GM23338 (cell line): Measurements from ENCODE around the gene RAVER1. TPM values are rescaled to one million over a fixed set of nuclear protein-coding genes. Genes with fewer than 3 reads are reported as not detected.

Source experiments
- ATAC-seq: fragments of 200-7000 bp; cut with Tn5 transposase; 3 replicates; pipeline ENCODE4 v1.9.1; 2020
- DNase-seq: peaks from one replicate; pipeline ENCODE4 v3.0.0-alpha.2; 2015; ENCODE audit warnings: low spot score
- H2AFZ ChIP-seq: fragments of 200-600 bp; sonication (generic); 2 replicates; pipeline ENCODE4 v1.8.0; 2016; ENCODE audit warnings: antibody characterized with exemption, mild to moderate bottlenecking, moderate library complexity
- H3F3A ChIP-seq: fragments of 200-600 bp; sonication (generic); replicated peaks from 2 replicates; pipeline ENCODE4 v1.8.0; 2017; ENCODE audit warnings: antibody characterized with exemption, mixed run types, low read depth
- H3K27ac ChIP-seq: fragments of 200-600 bp; sonication (generic); 2 replicates; pipeline ENCODE4 v1.6.1; 2016; ENCODE audit warnings: low read depth
- H3K27me3 ChIP-seq: fragments of 200-600 bp; sonication (generic); 2 replicates; pipeline ENCODE4 v1.8.0; 2016; ENCODE audit warnings: mild to moderate bottlenecking, mixed run types, moderate library complexity; ENCODE audit not compliant: insufficient read depth
- H3K36me3 ChIP-seq: fragments of 200-600 bp; sonication (generic); 2 replicates; pipeline ENCODE4 v1.8.0; 2016; ENCODE audit warnings: mild to moderate bottlenecking; ENCODE audit not compliant: insufficient read depth
- H3K4me1 ChIP-seq: fragments of 200-600 bp; sonication (generic); 2 replicates; pipeline ENCODE4 v1.8.0; 2016; ENCODE audit warnings: mild to moderate bottlenecking, moderate library complexity; ENCODE audit not compliant: insufficient read depth
- H3K4me2 ChIP-seq: fragments of 200-600 bp; sonication (generic); 2 replicates; pipeline ENCODE4 v1.7.1; 2017; ENCODE audit warnings: mixed run types
- H3K4me3 ChIP-seq: fragments of 200-600 bp; sonication (generic); 2 replicates; pipeline ENCODE4 v1.6.1; 2016; ENCODE audit warnings: mixed run types
- H3K79me2 ChIP-seq: fragments of 200-600 bp; sonication (generic); replicated peaks from 2 replicates; pipeline ENCODE4 v1.8.0; 2017; ENCODE audit warnings: mild to moderate bottlenecking; ENCODE audit not compliant: insufficient read depth
- H3K9me2 ChIP-seq: fragments of 200-600 bp; sonication (generic); 2 replicates; pipeline ENCODE4 v1.8.0; 2017; ENCODE audit not compliant: insufficient read depth
- H4K20me1 ChIP-seq: fragments of 200-600 bp; sonication (generic); replicated peaks from 2 replicates; pipeline ENCODE4 v1.8.0; 2017; ENCODE audit warnings: mild to moderate bottlenecking; ENCODE audit not compliant: insufficient read depth
- H3K27ac Mint-ChIP-seq: 2 replicates; pipeline ENCODE4 v1.8.0; 2020; ENCODE audit warnings: inconsistent platforms, mild to moderate bottlenecking, moderate library complexity, mixed read lengths
- H3K27me3 Mint-ChIP-seq: 3 replicates; pipeline ENCODE4 v1.8.0; 2022; ENCODE audit warnings: low read depth, mild to moderate bottlenecking, moderate library complexity, mixed read lengths, inconsistent platforms; ENCODE audit not compliant: insufficient read depth, poor library complexity
- H3K36me3 Mint-ChIP-seq: 3 replicates; pipeline ENCODE4 v1.8.0; 2021; ENCODE audit warnings: low read depth, mild to moderate bottlenecking, inconsistent platforms, moderate library complexity, mixed read lengths
- H3K4me1 Mint-ChIP-seq: 3 replicates; pipeline ENCODE4 v1.8.0; 2020; ENCODE audit warnings: mild to moderate bottlenecking, inconsistent platforms, mixed read lengths
- H3K4me3 Mint-ChIP-seq: 3 replicates; pipeline ENCODE4 v1.8.0; 2021; ENCODE audit warnings: moderate library complexity, mild to moderate bottlenecking, inconsistent platforms, mixed read lengths
- H3K9me3 Mint-ChIP-seq: 3 replicates; pipeline ENCODE4 v1.8.0; 2020; ENCODE audit warnings: moderate library complexity, mild to moderate bottlenecking, inconsistent platforms, mixed read lengths
- CREB1 ChIP-seq: fragments of 250-450 bp; sonication (Bioruptor Pico); IDR thresholded peaks from 2 replicates; pipeline ENCODE4 v1.5.0; 2020; ENCODE audit warnings: low read depth, mild to moderate bottlenecking, moderate library complexity
- JUNB ChIP-seq: IDR thresholded peaks from one replicate; pipeline ENCODE4 v1.6.1; 2016; ENCODE audit warnings: antibody characterized with exemption; ENCODE audit not compliant: unreplicated experiment
- NANOG ChIP-seq: IDR thresholded peaks from 2 replicates; pipeline ENCODE4 v1.6.1; 2016; ENCODE audit warnings: antibody characterized with exemption, borderline replicate concordance
- ZNF114 ChIP-seq: fragments of 250-450 bp; sonication (Bioruptor Pico); IDR thresholded peaks from 2 replicates; pipeline ENCODE4 v1.5.0; 2020; ENCODE audit warnings: mild to moderate bottlenecking, moderate library complexity
- ZNF331 ChIP-seq: fragments of 250-450 bp; sonication (Bioruptor Pico); IDR thresholded peaks from 2 replicates; pipeline ENCODE4 v1.5.0; 2020; ENCODE audit warnings: low read depth, mild to moderate bottlenecking, moderate library complexity
- polyA plus RNA-seq: library from polyadenylated mRNA; unstranded; fragments of >200 nt; fragmentation: Nextera tagmentation; extraction: Ambion mirVana; gene quantifications from 2 replicates; pipeline ENCODE4 v1.2.1, GENCODE V29; 2016
- total RNA-seq: library from RNA; depleted of rRNA; stranded (reverse); fragments of >200 nt; shearing (Covaris generic); gene quantifications from 2 replicates; pipeline ENCODE4 v1.2.3, GENCODE V29; 2014
- TF ChIP-seq, protein P1 (sequence below): fragments of 250-450 bp; sonication (Bioruptor Pico); IDR thresholded peaks from 2 replicates; pipeline ENCODE4 v1.5.0; 2020; ENCODE audit warnings: mild to moderate bottlenecking, moderate library complexity
- TF ChIP-seq, protein P2 (sequence below), 2 experiments: fragments of 200-600 bp in 1 of 2; sonication (generic) in 1 of 2; conservative IDR thresholded peaks; 2 replicates each; pipeline versions ENCODE4 v1.5.1 to v1.6.1; 2016 to 2017; ENCODE audit warnings: antibody characterized with exemption in 2 of 2, low read depth in 2 of 2, mild to moderate bottlenecking in 2 of 2, moderate library complexity in 1 of 2

Gene RAVER1
- total and polyA plus RNA-seq, 2 experiments from 2014 or later = 25.5 to 88.3 TPM

DNA sequence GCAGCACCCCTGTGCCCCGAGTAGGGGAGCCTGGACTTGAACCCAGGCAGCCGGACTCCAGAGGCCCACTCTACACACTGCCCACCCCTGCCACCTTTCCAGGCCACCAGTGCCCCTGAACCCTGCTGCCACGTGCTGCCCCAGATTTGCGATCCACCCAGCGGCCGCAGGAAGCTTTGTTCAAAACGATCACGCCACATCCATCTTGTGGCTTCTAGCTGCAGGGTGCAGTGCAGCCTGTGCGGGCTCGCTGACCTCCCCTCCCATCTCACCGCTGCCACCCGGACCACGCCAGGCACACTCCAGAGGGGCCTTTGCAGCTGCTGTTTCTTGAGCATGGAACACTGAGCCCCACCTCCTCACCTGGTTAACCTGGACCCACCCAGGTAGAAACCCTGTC is 3.8 kb downstream of the RAVER1 start (continued):
- TF ChIP-seq, protein P1, sequence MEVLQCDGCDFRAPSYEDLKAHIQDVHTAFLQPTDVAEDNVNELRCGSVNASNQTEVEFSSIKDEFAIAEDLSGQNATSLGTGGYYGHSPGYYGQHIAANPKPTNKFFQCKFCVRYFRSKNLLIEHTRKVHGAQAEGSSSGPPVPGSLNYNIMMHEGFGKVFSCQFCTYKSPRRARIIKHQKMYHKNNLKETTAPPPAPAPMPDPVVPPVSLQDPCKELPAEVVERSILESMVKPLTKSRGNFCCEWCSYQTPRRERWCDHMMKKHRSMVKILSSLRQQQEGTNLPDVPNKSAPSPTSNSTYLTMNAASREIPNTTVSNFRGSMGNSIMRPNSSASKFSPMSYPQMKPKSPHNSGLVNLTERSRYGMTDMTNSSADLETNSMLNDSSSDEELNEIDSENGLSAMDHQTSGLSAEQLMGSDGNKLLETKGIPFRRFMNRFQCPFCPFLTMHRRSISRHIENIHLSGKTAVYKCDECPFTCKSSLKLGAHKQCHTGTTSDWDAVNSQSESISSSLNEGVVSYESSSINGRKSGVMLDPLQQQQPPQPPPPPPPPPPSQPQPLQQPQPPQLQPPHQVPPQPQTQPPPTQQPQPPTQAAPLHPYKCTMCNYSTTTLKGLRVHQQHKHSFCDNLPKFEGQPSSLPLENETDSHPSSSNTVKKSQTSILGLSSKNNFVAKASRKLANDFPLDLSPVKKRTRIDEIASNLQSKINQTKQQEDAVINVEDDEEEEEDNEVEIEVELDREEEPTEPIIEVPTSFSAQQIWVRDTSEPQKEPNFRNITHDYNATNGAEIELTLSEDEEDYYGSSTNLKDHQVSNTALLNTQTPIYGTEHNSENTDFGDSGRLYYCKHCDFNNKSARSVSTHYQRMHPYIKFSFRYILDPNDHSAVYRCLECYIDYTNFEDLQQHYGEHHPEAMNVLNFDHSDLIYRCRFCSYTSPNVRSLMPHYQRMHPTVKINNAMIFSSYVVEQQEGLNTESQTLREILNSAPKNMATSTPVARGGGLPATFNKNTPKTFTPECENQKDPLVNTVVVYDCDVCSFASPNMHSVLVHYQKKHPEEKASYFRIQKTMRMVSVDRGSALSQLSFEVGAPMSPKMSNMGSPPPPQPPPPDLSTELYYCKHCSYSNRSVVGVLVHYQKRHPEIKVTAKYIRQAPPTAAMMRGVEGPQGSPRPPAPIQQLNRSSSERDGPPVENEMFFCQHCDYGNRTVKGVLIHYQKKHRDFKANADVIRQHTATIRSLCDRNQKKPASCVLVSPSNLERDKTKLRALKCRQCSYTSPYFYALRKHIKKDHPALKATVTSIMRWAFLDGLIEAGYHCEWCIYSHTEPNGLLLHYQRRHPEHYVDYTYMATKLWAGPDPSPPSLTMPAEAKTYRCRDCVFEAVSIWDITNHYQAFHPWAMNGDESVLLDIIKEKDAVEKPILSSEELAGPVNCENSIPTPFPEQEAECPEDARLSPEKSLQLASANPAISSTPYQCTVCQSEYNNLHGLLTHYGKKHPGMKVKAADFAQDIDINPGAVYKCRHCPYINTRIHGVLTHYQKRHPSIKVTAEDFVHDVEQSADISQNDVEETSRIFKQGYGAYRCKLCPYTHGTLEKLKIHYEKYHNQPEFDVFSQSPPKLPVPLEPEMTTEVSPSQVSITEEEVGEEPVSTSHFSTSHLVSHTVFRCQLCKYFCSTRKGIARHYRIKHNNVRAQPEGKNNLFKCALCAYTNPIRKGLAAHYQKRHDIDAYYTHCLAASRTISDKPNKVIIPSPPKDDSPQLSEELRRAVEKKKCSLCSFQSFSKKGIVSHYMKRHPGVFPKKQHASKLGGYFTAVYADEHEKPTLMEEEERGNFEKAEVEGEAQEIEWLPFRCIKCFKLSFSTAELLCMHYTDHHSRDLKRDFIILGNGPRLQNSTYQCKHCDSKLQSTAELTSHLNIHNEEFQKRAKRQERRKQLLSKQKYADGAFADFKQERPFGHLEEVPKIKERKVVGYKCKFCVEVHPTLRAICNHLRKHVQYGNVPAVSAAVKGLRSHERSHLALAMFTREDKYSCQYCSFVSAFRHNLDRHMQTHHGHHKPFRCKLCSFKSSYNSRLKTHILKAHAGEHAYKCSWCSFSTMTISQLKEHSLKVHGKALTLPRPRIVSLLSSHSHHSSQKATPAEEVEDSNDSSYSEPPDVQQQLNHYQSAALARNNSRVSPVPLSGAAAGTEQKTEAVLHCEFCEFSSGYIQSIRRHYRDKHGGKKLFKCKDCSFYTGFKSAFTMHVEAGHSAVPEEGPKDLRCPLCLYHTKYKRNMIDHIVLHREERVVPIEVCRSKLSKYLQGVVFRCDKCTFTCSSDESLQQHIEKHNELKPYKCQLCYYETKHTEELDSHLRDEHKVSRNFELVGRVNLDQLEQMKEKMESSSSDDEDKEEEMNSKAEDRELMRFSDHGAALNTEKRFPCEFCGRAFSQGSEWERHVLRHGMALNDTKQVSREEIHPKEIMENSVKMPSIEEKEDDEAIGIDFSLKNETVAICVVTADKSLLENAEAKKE = no peak
- TF ChIP-seq NANOG = no peak

DNA sequence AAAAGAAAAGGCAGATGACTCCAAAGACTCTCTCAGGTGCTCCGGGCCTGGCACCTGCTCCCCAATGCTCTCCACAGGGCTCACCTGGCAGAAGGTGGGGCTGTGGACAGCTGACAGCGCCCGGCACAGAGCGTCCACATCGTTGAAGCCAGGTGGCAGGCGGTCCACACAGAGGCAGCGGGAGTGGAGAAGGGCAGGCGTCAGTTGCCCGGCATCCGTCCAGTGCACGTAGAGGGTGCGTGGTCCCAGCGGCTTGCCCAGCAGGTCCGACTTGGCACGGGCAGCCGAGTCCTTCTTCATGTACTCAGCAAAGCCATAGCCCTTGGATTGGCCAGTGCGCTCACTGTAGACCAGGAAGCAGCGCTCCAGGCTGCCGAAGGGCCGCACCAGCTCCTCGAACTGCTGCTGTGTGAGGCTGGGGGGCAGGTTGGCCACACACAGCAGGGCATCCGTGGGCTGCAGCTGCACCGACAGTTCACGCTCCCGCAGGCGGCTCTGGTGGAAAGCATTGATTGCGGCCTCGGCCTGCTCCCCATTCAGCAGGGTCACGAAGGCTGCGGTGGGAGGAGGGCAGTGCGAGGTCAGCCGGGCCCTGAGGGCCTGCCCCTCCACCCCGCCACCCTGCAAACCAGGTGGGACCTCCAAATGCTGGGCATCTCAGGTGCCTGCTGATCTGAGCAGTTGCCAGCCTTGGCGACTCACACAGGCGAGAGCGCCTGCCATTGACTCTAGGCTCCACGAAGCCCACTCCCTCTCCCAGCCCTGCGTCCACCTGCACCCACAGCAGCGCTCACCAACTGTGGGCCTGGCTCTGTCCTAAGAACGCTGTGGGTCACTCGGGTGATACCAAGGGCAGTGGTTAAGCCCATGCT is 4.5 kb downstream of the RAVER1 start:
- peaks cover 11% of the 10 kb centered on the region for H3K27me3 Mint-ChIP-seq
- H3K4me3 Mint-ChIP-seq = no peak overlapping the region
- no peak overlapping the region for H2AFZ ChIP-seq
- no peaks in the 10 kb centered on the region for H3K27me3 ChIP-seq
- no peak overlapping the region for H3K27ac Mint-ChIP-seq
- DNase-seq = no peak
- H3K4me2 ChIP-seq = no peak overlapping the region
- H3K4me1 Mint-ChIP-seq = peaks cover 6% of the 10 kb centered on the region
- no peak for TF ChIP-seq ZNF114 (CRISPR knock-in tag)
- TF ChIP-seq ZNF331 (CRISPR knock-in tag) = no peak
- TF ChIP-seq NANOG = no peak
- TF ChIP-seq, protein P2, sequence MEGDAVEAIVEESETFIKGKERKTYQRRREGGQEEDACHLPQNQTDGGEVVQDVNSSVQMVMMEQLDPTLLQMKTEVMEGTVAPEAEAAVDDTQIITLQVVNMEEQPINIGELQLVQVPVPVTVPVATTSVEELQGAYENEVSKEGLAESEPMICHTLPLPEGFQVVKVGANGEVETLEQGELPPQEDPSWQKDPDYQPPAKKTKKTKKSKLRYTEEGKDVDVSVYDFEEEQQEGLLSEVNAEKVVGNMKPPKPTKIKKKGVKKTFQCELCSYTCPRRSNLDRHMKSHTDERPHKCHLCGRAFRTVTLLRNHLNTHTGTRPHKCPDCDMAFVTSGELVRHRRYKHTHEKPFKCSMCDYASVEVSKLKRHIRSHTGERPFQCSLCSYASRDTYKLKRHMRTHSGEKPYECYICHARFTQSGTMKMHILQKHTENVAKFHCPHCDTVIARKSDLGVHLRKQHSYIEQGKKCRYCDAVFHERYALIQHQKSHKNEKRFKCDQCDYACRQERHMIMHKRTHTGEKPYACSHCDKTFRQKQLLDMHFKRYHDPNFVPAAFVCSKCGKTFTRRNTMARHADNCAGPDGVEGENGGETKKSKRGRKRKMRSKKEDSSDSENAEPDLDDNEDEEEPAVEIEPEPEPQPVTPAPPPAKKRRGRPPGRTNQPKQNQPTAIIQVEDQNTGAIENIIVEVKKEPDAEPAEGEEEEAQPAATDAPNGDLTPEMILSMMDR (conservative IDR thresholded peaks at IDR 0.05; ENCODE audit: low read depth in 2 of 2) = no peak
- no peak for TF ChIP-seq CREB1 (CRISPR knock-in tag)
- TF ChIP-seq JUNB = no peak
- H3K9me3 Mint-ChIP-seq = no peaks in the 10 kb centered on the region
- ATAC-seq = no peak
- no peak overlapping the region for H3K27ac ChIP-seq
- peaks cover 33% of the 10 kb centered on the region for H3K79me2 ChIP-seq
- peaks cover 27% of the 10 kb centered on the region for H4K20me1 ChIP-seq
- no peaks in the 10 kb centered on the region; the same call in 1 of the 2 replicates for H3F3A ChIP-seq
- no peak overlapping the region for H3K4me3 ChIP-seq
- H3K36me3 Mint-ChIP-seq = peaks cover 62% of the 10 kb centered on the region
- 0 out of 2 replicates have a peak, but pooled peaks cover 9% of the 10 kb centered on the region for H3K4me1 ChIP-seq
- H3K9me2 ChIP-seq = no peaks in the 10 kb centered on the region
- H3K36me3 ChIP-seq = peaks cover 19% of the 10 kb centered on the region; the same call in 1 of the 2 replicates
